SKM-1 treated with dmso at 0.1 percent for 144 hours (cell line): ENCODE data around the gene HTRA3.

ENCODE experiments used
- DNase-seq: peaks from one replicate; lab custom pipeline; 2025; ENCODE audit not compliant: unreplicated experiment; lab: John Stamatoyannopoulos, UW

HTRA3 gene

GRCh38 chr4:8322794-8323704 is 53.5 kb downstream of the HTRA3 start:
- DNase-seq, result no peak

GRCh38 chr4:8323947-8324555 is 54.5 kb downstream of the HTRA3 start:
- no peak for DNase-seq

GRCh38 chr4:8324640-8325239 is 55.2 kb downstream of the HTRA3 start:
- no peak for DNase-seq

GRCh38 chr4:8325291-8325973 is 55.9 kb downstream of the HTRA3 start:
- DNase-seq, result no peak

GRCh38 chr4:8326206-8326605 is 56.7 kb downstream of the HTRA3 start:
- DNase-seq, result no peak

- DNase-seq, result no peak
These were observed 58.9 kb downstream of the HTRA3 start for GRCh38 chr4:8328456-8328855.

- DNase-seq, result no peak
These were observed 59.5 kb downstream of the HTRA3 start for GRCh38 chr4:8328866-8329559.

GRCh38 chr4:8329560-8329858 is 60.0 kb downstream of the HTRA3 start:
- DNase-seq, result no peak

GRCh38 chr4:8329859-8330761 is 60.6 kb downstream of the HTRA3 start:
- DNase-seq, result no peak

GRCh38 chr4:8330821-8331574 is 61.4 kb downstream of the HTRA3 start:
- no peak for DNase-seq

- no peak for DNase-seq
These were observed 62.0 kb downstream of the HTRA3 start for GRCh38 chr4:8331575-8331955.

GRCh38 chr4:8332038-8332857 is 62.7 kb downstream of the HTRA3 start:
- DNase-seq, result no peak

- no peak for DNase-seq
These were observed 63.4 kb downstream of the HTRA3 start for GRCh38 chr4:8332891-8333331.

- no peak for DNase-seq
These were observed 64.3 kb downstream of the HTRA3 start for GRCh38 chr4:8333726-8334460.

- no peak for DNase-seq
These were observed 65.4 kb downstream of the HTRA3 start for GRCh38 chr4:8334786-8335460.

GRCh38 chr4:8335848-8336247 is 66.3 kb downstream of the HTRA3 start:
- DNase-seq, result no peak

GRCh38 chr4:8336412-8337075 is 67.0 kb downstream of the HTRA3 start:
- no peak for DNase-seq
